GM19372 (cell line): ENCODE data around the gene ATF1.
"Not testable (repeated sequence)": the region's sequence is repeated elsewhere in the genome, so short reads cannot be mapped to it uniquely, and the experiment has no call there.

Experiments
- ATAC-seq: cut with Tn5 transposase; IDR thresholded peaks from one replicate; pipeline ENCODE4 v1.9.1; 2021; ENCODE audit warnings: mild to moderate bottlenecking, low read depth, moderate library complexity; ENCODE audit not compliant: unreplicated experiment

The ATF1 gene

GRCh38 chr12:50855218-50855617 is 91.3 kb downstream of the ATF1 start:
- not testable (repeated sequence) for ATAC-seq

GRCh38 chr12:50855679-50856078 is 91.8 kb downstream of the ATF1 start:
- not testable (repeated sequence) for ATAC-seq

- no peak for ATAC-seq
Measured at GRCh38 chr12:50859621-50860310, 95.9 kb downstream of the ATF1 start.

- no peak for ATAC-seq
Measured at GRCh38 chr12:50862316-50862715, 98.4 kb downstream of the ATF1 start.

GRCh38 chr12:50865266-50865665 is 101.4 kb downstream of the ATF1 start:
- ATAC-seq = no peak

- not testable (repeated sequence) for ATAC-seq
Measured at GRCh38 chr12:50868881-50869280, 105.0 kb downstream of the ATF1 start.
